ENCODE results near the gene TFEB. TPM values are rescaled to one million over a fixed set of nuclear protein-coding genes. Genes with fewer than 3 reads are reported as not detected.
A peak's percentile ranks its signal among the peaks of the same experiment; 100 is the strongest.

Gene TFEB
- total RNA-seq, 1 donor from 2014 or later, result 40.7 TPM

DNA sequence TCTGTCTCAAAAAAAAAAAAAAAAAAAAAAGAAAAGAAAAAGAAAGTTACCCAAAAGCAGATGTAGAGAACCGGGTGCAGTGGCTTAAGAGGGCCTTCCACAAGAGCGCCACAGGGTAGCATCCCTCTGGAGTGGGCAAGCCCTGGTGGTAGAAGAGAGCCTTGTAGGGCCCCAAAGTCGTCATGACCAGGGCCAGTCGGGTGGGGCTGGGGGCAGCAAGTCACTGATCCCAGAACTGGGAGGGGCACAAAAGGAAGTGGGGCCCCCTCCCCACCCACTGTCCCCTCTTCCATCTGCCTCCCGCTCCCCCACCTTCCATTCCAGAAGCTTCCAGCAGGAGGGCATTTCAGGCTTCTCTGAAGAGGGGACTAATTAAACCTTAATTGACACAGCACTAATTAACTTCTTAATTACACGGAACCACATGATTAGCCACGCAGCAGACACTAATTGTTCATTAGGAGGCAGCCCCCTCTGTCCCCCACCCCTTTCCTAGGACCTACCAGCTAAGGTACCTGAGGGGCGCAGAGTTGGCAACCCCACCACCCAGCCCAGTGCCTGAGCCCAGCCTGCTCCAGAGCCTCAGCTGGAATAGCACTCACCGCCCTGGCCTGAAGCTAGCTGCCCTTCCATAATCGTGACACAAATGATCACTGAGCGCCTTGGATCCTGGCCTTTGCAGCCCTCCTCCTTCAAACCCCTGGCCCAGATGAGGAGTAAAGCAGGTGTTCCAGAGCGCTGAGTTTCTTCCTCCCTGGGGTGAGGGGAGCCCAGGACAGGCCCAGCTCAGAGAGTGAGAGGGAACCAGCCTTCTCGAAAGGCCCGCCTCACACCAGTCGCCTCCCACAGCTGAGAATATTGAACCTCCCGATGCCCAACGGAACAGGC lies 62.3 kb downstream of the TFEB start:
- intact Hi-C loops (cut with DNase I), result no loop called here
- DNase-seq, result peak; percentile 11

DNA sequence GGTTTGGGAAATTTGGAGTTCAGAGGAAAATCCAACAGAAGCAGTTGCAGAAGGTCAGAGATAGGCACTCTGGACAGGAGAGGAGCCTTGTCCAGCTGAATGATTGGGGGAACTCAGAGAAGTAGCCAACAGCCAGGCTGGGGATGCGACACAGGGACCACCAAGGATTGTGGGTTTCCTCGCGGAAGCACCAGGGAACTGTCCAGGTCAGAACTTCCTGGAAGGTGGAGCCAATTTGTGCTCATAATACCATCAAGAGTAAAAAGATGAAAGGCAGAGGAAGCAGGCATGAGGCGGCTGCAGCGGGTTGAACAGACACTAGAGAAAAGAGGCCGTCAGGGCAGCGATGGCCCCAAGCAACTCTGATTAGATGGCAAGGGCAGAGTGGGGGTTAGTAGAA lies 63.4 kb downstream of the TFEB start:
- DNase-seq (peak; percentile 0), ATAC-seq (ENCODE audit: poor library complexity) (no peak)
- intact Hi-C loops (cut with DNase I), result no loop called here

More for the DNA sequence above, 62.3 kb downstream of the TFEB start:
- ATAC-seq (ENCODE audit: poor library complexity), result no peak

DNA sequence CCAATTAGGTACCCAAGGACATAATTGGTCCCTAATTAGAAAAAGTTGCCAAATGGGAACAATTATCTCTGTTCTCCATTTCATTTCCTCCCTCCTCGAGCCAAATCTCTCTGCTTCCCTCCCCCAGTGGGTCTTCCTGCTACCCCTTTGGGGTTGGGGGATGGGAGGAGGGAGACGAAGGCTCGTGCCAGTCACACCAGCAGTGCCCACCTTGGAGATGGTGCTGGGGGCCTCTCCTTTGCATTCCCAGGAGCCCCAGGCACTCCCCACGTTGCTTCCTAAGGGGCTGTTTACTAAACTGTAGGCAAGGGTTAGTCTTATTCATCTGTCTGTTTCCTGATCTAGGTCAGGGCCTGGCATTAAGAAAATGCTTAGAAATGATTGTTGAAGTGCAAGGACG lies 64.0 kb downstream of the TFEB start:
- intact Hi-C loops (cut with DNase I), result no loop called here
- DNase-seq, result peak; percentile 1
- no peak for ATAC-seq (ENCODE audit: poor library complexity)

DNA sequence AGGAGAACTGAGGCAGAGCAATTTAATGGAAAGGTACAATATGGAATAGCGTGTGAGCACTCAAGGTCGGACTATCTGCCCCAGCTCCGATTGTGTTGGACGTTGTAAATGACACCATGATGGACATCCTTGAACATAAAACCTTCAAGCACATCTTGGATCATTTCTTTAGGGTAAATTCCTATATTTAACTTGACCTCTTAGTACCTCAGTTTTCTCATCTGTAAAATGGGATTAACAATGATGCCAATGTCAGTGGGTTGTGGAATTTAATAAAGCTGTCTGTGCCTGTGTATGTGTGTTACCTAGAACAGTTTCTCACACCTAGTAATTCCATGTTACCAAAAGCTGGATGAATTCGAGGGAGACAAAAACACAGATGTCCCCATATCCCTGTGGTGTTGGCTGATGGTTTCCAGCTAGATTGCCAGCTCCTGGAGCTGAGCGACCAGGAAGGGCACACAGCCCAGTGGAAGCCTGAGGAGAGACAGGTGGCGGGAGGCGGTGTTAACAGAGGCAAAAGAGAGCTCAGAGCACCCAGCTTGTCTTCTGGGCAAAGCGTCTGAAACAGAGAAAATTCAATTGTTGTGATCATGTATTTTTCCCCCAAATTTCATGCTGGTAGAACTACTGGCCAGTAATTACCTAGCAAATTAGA lies 64.6 kb downstream of the TFEB start:
- intact Hi-C loops (cut with DNase I), result no loop called here

DNA sequence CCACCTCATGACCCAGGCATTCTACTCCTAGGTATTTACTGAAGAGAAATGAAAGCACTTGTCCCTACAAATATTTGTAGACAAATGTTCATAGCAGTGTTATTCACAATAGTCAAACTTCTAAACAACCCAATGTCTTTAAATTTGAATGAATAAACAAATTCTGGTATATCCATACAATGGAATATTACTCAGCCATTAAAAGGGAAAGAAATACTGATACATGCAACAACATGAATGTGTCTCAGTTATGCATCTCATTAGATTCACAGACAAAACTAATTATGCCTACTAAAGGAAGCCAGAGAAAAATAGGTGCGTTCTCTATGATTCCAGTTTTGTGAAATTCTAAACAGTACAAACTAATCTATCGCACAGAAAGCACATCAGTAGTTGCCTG lies 66.4 kb downstream of the TFEB start:
- intact Hi-C loops (cut with DNase I), result no loop called here
- no peak for DNase-seq
- ATAC-seq (ENCODE audit: poor library complexity), result no peak

More for the DNA sequence above, 64.6 kb downstream of the TFEB start:
- no peak for ATAC-seq (ENCODE audit: poor library complexity)
- DNase-seq, result peak; percentile 13

DNA sequence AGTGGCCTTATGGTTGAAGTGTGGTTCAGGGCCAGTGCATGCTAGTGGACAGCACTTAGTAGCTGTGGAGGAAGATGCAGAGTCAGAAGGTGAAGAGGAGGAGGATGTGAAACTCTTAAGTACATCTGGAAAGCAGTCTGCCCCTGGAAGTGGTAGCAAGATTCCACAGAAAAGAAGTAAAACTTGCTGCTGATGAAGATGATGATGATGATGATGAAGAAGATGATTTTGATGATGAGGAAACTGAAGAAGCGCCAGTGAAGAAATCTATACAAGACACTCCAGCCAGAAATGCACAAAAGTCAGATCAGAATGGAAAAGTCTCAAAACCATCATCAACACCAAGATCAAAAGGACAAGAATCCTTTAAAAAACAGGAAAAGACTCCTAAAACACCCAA lies 68.2 kb downstream of the TFEB start:
- DNase-seq, result no peak
- no peak for ATAC-seq (ENCODE audit: poor library complexity)
- intact Hi-C loops (cut with DNase I), result no loop called here

DNA sequence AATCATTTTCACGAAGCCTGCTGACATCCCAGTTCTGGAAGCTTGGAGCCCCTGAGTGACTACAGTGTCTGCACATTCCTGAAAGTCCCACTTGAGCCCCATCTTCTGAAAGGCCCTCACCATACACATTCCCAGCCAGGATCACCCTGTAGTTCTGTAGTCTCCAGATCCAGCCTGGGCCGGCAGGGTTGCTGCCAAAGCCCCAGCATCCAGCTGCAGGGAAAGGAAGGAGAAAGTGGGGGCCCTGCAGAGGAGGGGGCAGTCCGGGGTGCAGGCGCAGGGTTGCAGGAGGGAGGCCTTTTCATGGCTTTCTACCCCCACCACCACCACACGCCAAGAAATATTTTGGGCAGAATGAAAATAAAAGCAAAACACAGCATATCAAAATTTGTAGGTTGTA lies 71.1 kb downstream of the TFEB start:
- peak; percentile 6 for DNase-seq
- intact Hi-C loops (cut with DNase I), result no loop called here
- ATAC-seq (ENCODE audit: poor library complexity), result no peak

DNA sequence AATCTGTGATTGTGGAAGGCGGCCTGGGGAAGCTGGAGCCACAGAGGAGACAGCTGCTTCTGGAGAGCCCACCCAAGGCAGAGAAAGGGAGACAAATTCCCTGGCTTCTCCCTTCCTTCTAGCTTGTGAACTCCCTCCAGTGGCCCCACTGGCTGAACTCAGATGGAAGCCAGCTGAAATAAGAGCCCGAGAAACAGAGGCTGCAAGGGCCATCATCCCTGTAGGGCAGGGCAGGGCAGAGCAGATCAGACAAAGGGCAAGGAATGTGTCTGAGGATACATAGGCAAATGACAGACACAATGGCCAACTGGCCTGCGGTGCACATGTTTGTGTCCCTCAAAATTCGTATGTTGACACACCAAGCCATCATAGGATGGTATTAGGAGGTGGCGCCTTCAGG lies 71.8 kb downstream of the TFEB start:
- intact Hi-C loops (cut with DNase I), result no loop called here
- DNase-seq (peak; percentile 16), ATAC-seq (ENCODE audit: poor library complexity) (no peak)

DNA sequence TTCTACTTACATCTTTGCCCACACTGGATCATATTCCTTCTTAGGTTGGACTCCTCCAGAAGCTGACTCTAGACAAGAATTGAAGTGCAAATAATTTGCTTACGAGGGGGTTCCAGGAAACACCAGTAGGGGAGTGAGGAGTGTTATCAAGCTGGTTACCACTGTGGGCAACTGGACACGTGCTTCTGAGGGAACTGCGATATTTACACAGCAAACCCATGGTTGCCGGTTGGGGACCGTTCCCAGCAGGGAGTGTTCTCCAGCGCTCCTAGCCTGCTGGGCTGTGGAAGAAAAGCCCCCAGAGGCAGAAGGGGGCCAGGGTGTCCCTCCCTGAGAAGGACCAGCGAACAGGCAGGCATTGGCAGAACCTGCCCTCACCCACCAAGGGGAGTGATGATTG lies 75.5 kb downstream of the TFEB start:
- no peak for ATAC-seq (ENCODE audit: poor library complexity)

DNA sequence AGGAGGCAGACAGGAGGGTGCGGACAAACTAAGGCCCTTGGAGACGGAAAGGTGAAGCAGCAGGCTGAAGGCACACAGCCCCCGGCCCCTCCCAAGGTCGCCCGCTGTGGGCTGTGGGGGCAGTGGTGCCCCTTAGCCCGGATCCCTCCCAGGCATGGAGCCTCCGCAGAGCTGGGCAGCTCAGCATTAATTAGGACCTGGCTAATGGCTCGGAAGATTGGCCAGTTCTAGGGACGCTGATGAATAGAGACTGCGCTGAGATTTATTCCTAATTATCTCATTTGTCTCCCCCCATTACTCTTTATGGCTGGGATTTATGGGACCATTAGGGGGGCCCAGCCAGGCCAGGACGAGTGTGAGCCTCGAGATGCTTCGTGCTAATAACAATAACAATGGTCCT lies 76.8 kb downstream of the TFEB start:
- DNase-seq (no peak), ATAC-seq (ENCODE audit: poor library complexity) (no peak)
- intact Hi-C loops (cut with DNase I), result no loop called here

More for the DNA sequence above, 75.5 kb downstream of the TFEB start:
- peak; percentile 9 for DNase-seq
- intact Hi-C loops (cut with DNase I), result no loop called here

DNA sequence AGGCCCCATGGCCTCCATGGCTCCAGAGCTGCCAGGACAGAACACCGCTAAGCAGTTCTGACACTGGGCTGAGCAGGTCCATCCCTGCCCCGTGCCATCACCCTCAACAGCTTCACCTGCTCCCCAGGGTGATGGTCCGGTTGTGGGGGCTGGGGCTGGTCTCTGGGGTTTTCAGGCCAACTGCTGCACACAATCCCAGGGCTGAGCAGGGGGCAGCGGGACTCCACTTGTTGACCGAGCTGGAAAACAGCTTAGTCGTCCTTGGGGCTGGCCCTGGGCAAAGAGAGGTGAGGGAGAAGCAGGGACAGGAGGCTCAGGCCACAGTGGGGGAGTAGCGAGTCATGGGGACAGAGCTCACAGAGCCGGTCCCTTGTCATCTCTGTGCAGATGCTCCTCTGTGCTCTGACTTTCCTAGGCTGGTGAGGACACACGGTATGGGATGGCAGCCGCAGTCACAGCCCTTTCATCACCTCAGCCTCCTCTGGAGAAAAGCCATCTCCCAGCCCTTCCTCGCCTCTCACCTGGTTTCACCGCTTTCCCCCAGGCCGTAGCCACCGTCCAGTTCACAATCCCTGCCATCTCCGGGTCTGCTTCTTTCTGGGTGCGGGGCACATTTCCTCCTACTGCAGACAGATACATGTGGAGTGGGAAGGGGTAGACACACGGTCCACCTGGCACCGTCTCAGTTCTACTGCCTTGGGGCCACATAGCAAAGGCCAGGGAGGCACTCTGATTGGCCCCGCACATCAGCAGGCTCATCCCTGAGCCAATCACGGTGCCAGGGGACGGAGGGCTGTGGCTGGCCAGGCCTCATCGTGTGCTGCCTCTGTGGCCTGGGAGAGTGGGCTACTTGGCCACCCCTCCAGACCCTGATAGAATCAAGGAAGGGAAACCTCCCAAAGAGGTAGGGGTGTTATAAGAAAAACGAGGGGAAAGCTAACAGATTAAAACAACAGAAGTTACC lies 78.0 kb downstream of the TFEB start:
- intact Hi-C loops (cut with DNase I), result no loop called here
- DNase-seq (peak; percentile 17), ATAC-seq (ENCODE audit: poor library complexity) (no peak)

DNA sequence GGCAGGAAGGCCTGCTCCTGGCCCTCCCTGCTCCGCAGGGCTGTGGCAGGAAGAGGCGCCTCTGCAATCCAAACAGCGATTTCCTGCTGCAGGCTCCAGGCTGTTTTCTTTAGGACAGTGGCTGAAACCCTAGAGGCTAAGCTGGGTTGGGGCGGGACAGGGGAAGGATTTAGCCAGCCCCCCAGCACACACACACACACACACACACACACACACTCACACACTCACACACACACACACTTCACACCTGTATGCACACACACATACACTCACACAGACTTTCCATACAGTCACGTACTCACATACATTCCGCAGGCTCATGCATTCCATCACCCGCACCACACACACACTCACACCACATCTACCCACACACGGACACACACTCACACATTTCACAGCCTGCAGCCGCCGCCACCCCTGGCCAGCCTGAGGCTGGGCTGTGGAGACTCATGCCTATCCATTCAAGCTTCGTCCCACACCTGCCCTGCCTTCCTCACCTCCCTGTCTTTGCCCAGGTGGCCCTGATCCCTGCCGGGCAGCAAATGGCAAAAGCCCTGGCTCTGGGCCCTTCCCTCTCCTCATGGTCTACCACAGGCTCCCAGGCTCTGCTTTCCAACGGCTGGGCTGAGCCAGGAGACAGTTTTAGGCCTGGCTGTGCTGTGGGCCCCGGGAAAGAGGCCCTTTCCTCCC lies 79.3 kb downstream of the TFEB start:
- peak; percentile 38 for DNase-seq
- intact Hi-C loops (cut with DNase I), result no loop called here
- no peak for ATAC-seq (ENCODE audit: poor library complexity)

DNA sequence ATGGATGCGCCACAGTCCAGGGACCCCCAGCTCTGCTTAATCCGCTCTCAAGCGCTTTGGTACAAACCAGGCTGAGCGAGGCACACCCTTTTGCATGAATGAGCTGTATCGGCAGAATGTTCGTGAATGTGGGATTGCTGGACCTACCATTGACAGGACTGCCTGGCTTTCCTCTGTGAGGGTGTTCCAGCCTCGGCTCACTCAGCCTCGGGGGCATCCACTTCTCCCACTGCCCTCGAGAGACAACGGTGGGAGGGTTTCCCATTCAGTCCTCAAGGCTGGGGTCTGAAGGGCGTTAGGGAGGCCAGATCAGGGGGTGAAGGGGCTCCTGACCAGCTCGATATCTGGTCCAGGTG lies 79.8 kb downstream of the TFEB start:
- DNase-seq (peak; percentile 1), ATAC-seq (ENCODE audit: poor library complexity) (no peak)
- intact Hi-C loops (cut with DNase I), result no loop called here

DNA sequence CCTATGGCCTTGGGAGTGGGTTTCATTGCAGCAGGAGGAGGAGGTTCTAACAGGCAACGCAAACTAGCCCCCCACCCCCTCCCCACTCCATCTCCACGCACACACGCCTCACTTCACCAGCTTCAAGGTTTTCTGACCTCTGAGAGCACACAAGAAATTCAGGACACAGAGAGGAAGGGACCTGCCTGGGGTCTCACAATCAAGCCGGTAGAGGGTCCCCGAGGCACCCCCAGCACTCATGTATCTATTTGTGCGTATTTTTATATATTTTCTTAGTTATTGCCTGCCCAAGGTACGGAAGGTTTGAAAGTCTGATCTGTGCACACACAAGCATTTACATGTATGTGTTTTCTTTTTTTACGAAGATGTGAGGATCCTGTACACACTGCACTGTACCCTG lies 80.2 kb downstream of the TFEB start:
- peak; percentile 15 for DNase-seq
- no peak for ATAC-seq (ENCODE audit: poor library complexity)
- intact Hi-C loops (cut with DNase I), result no loop called here

DNA sequence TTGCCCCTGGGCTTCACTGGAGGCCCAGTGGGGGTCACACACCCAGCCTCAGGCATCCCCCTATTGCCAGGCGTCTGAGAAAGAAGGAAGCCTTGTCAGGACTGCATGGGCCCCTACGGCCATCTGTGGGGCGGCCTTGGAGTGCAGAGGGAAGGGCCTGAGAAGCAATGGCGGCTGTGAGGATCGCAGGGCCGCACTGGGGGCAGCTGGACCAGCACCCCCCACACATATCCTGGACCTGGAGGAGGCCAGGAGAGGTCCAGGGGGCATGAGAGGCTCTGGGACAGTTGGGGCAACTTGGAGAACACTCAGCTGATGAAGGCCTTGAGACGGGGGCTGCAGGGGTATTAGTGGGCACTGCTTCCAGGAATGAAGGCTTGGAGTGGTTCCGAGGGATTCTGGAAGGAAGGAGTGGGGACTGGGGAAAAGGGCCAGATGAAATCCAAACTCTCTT lies 80.7 kb downstream of the TFEB start:
- ATAC-seq (ENCODE audit: poor library complexity), result no peak
- peak; percentile 9 for DNase-seq
- intact Hi-C loops (cut with DNase I), result no loop called here

DNA sequence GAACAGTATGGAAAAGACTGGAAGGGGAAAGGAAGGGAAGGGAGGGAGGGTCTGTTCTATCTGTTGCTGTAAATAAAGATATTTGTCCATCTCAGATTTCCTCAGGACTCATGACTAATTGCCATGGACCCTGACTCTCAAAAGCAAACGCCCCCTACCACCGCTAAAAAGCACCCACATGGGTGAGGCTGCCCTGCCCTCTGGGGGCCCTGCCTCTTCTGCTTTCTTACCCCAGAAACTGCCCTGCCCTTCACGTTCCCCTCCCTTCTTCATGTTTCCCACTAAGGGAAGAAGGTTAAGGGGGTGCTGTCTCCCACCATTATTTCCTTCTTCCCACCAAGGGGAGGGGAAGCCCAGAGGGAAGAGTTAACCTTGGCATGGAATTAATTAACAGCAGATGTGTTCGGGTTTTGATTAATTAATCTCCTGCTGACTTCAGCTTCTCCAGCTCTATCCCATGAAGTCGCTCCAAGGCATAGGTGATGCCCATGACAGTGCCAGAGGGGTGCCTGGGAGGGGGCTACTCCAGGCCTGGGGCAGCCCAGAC lies 81.2 kb downstream of the TFEB start:
- peak; percentile 1 for DNase-seq

DNA sequence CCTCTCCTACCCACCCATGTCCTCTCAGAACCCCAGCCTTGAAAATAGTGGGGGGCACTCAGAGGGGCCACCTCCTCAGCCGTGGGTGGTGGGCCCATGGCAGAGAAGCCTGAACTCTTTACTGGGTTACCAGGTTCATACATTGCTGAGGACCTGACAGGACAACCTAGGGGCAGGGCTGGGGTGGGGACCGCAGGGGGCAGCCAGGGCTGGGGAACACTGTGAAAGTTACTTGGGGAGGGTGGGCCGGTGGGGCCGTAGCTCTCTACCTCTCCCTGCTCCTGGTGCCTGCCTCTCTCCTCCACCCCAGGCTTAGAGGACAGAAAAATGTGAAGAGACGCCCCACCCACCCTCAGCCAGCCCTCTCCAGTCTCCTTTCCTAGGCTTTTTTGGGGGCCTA lies 81.7 kb downstream of the TFEB start:
- no peak for ATAC-seq (ENCODE audit: poor library complexity)
- intact Hi-C loops (cut with DNase I), result no loop called here

More for the DNA sequence above, 81.2 kb downstream of the TFEB start:
- intact Hi-C loops (cut with DNase I), result no loop called here
- no peak for ATAC-seq (ENCODE audit: poor library complexity)

More for the DNA sequence above, 81.7 kb downstream of the TFEB start:
- peak; percentile 7 for DNase-seq

Data from Right ventricle myocardium superior (tissue), 1 donor.